Panc1 (cell line): ENCODE data around the gene EFNA1. TPM values are rescaled to one million over a fixed set of nuclear protein-coding genes. Genes with fewer than 3 reads are reported as not detected.

ENCODE experiments used
- ATAC-seq: fragments of 200-7000 bp; cut with Tn5 transposase; 2 replicates; pipeline ENCODE4 v1.9.1; 2020; ENCODE audit warnings: mild to moderate bottlenecking, moderate library complexity
- BruUV-seq: library from RNA; stranded (reverse); fragments of 400-500 nt; replicated peaks from 2 replicates; lab custom pipeline; 2021; lab: Mats Ljungman, UMichigan
- CTCF ChIA-PET: fragments of 300-600 bp; sonication (Branson Sonifier 250); formaldehyde crosslinking; loops from one replicate; lab custom pipeline; 2022; ENCODE audit warnings: antibody characterized with exemption; lab: Charles Lee
- POLR2A ChIA-PET: fragments of 300-600 bp; sonication (Branson Sonifier 250); formaldehyde crosslinking; loops from one replicate; lab custom pipeline; 2022; ENCODE audit warnings: antibody characterized with exemption; lab: Charles Lee
- DNase-seq: peaks from one replicate; pipeline ENCODE4 v3.0.0-alpha.2; 2010; ENCODE audit warnings: low read depth, low spot score
- H3K27ac ChIP-seq: 2 replicates; pipeline ENCODE4 v1.5.1; 2011; ENCODE audit warnings: mild to moderate bottlenecking, low read length, inconsistent platforms
- H3K27me3 ChIP-seq: fragments of 200-500 bp; sonication (Bioruptor generic); 2 replicates; pipeline ENCODE4 v1.6.0; 2014; ENCODE audit warnings: low read length, inconsistent platforms; ENCODE audit not compliant: control insufficient read depth, insufficient read depth
- H3K36me3 ChIP-seq: fragments of 200-500 bp; sonication (Bioruptor generic); 2 replicates; pipeline ENCODE4 v1.5.1; 2014; ENCODE audit warnings: inconsistent platforms, mild to moderate bottlenecking, low read length, moderate library complexity; ENCODE audit not compliant: control insufficient read depth, insufficient read depth
- H3K4me1 ChIP-seq: 2 replicates; pipeline ENCODE4 v1.5.1; 2011; ENCODE audit warnings: inconsistent platforms, mild to moderate bottlenecking, low read length, moderate library complexity; ENCODE audit not compliant: control insufficient read depth, insufficient read depth
- H3K4me3 ChIP-seq, 2 experiments: 2 replicates each; pipeline ENCODE4 v1.5.1; 2011 to 2012; ENCODE audit warnings: low read depth in 2 of 2, low read length in 2 of 2, mild to moderate bottlenecking in 2 of 2, inconsistent platforms in 1 of 2, moderate library complexity in 1 of 2
- H3K9me3 ChIP-seq: fragments of 200-500 bp; sonication (Bioruptor generic); 2 replicates; pipeline ENCODE4 v1.5.1; 2014; ENCODE audit warnings: low read depth, mild to moderate bottlenecking, inconsistent platforms, low read length, moderate library complexity; ENCODE audit not compliant: control insufficient read depth, insufficient read depth
- CTCF ChIP-seq: fragments of 450-650 bp; IDR thresholded peaks from 2 replicates; pipeline ENCODE4 v1.5.1; 2017; ENCODE audit warnings: mild to moderate bottlenecking
- POLR2AphosphoS5 ChIP-seq: IDR thresholded peaks from 2 replicates; pipeline ENCODE4 v1.6.1; 2012; ENCODE audit warnings: mild to moderate bottlenecking, low read depth, low read length, moderate library complexity
- REST ChIP-seq, 2 experiments: IDR thresholded peaks; 2 replicates each; pipeline ENCODE4 v1.6.1; 2011 to 2012; ENCODE audit warnings: low read depth in 2 of 2, control low read depth in 1 of 2, low read length in 1 of 2, mild to moderate bottlenecking in 1 of 2, moderate library complexity in 1 of 2; ENCODE audit not compliant: insufficient read depth in 1 of 2
- SIN3A ChIP-seq: IDR thresholded peaks from 2 replicates; pipeline ENCODE4 v1.6.1; 2012; ENCODE audit warnings: low read depth, mild to moderate bottlenecking, low read length, moderate library complexity, borderline replicate concordance; ENCODE audit not compliant: insufficient read depth
- TCF7L2 ChIP-seq: IDR thresholded peaks from 2 replicates; pipeline ENCODE4 v1.6.1; 2011; ENCODE audit warnings: mild to moderate bottlenecking, low read depth, low read length, inconsistent platforms
- in situ Hi-C: cut with HindIII; loops from 2 replicates; pipeline ENCODE4 v1.10.0; 2016; ENCODE audit warnings: low sequenced_read_pairs, low pct_unique_long_range_greater_than_20kb
- intact Hi-C: fragments of 100-400 bp; cut with micrococcal nuclease; formaldehyde crosslinking; loops from one replicate; pipeline ENCODE4 v1.10.0; 2022; ENCODE audit not compliant: unreplicated experiment
- total RNA-seq: library from RNA; stranded (reverse); gene quantifications from one replicate; pipeline ENCODE4 v1.2.1, GENCODE V29; 2021; ENCODE audit not compliant: unreplicated experiment

The EFNA1 gene
- total RNA-seq, 1 experiment from 2014 or later = 23.8 TPM

GRCh38 chr1:155099331-155099730 is 28.3 kb upstream of the EFNA1 start:
- ChIA-PET POLR2A (interaction anchor here (0.6 kb wide), 2 partner anchors 10 to 37 kb away, joined by 3 to 5 read pairs; no protein-coding TSS in a partner anchor), CTCF (interaction anchor here (0.6 to 1.0 kb wide), 4 partner anchors 22 to 224 kb away, joined by 3 read pairs; partner anchors contain the start of genes ADAM15 and KRTCAP2)
- no peak overlapping the region for H3K27ac ChIP-seq
- TF ChIP-seq SIN3A = no peak
- intact Hi-C loops = no loop called here
- no peaks in the 10 kb centered on the region for H3K36me3 ChIP-seq
- H3K9me3 ChIP-seq = no peaks in the 10 kb centered on the region
- in situ Hi-C loops = no loop called here
- DNase-seq (no peak), ATAC-seq (no peak)
- no peak overlapping the region for H3K4me3 ChIP-seq
- peaks cover 4% of the 10 kb centered on the region; the same call in 1 of the 2 replicates for H3K4me1 ChIP-seq
- H3K27me3 ChIP-seq = peaks cover 2% of the 10 kb centered on the region; the same call in 1 of the 2 replicates
- no TSS peak for BruUV-seq

- CTCF ChIA-PET = no interaction called here
- BruUV-seq = no TSS peak
- no peak overlapping the region for H3K4me3 ChIP-seq
- no peak for ATAC-seq
- H3K36me3 ChIP-seq = no peaks in the 10 kb centered on the region
- no peaks in the 10 kb centered on the region for H3K9me3 ChIP-seq
- intact Hi-C loops = no loop called here
- in situ Hi-C loops = no loop called here
- DNase-seq = no peak
- H3K27ac ChIP-seq = no peak overlapping the region
- H3K27me3 ChIP-seq = no peaks in the 10 kb centered on the region
- TF ChIP-seq CTCF (no peak), REST (IDR thresholded peaks at IDR 0.05; ENCODE audit: insufficient read depth in 1 of 2, low read depth in 2 of 2, low read length in 1 of 2) (no peak), SIN3A (no peak), TCF7L2 (no peak), POLR2AphosphoS5 (no peak)
- POLR2A ChIA-PET = no interaction called here
- H3K4me1 ChIP-seq = no peaks in the 10 kb centered on the region
Observed at GRCh38 chr1:155103325-155103724, 24.4 kb upstream of the EFNA1 start.
